Stomach (tissue), 9 donors: ENCODE data around the gene TDRD7. TPM values are rescaled to one million over a fixed set of nuclear protein-coding genes. Genes with fewer than 3 reads are reported as not detected.

ENCODE experiments used
- DNase-seq, 2 donors: peaks; one replicate each; pipeline versions ENCODE4 v3.0.0 to v3.0.0-alpha.2; 2013 to 2019
- H3K27ac ChIP-seq, 5 donors: fragments of 200-600 bp in 4 of 5; sonication (generic) in 4 of 5; one replicate each; pipeline ENCODE4 v1.5.1; 2013 to 2019; ENCODE audit warnings: mild to moderate bottlenecking in 1 of 5, moderate library complexity in 1 of 5
- H3K27me3 ChIP-seq, 3 donors: fragments of 200-600 bp; sonication (generic); one replicate each; pipeline ENCODE4 v1.5.1; 2017 to 2019; ENCODE audit warnings: mixed run types in 1 of 3
- H3K36me3 ChIP-seq, 4 donors: fragments of 200-600 bp; sonication (generic); 1 replicate in 3 of 4; 2 replicates in 1 of 4; pipeline ENCODE4 v1.5.1; 2016 to 2019
- H3K4me1 ChIP-seq, 4 donors: fragments of 200-600 bp; sonication (generic); one replicate each; pipeline ENCODE4 v1.5.1; 2016 to 2019
- H3K4me3 ChIP-seq, 4 donors: fragments of 200-600 bp; sonication (generic) in 3 of 4; one replicate each; pipeline ENCODE4 v1.5.1; 2016 to 2019; ENCODE audit warnings: mild to moderate bottlenecking in 1 of 4
- H3K9me3 ChIP-seq, 4 donors: fragments of 200-600 bp; sonication (generic); one replicate each; pipeline ENCODE4 v1.5.1; 2016 to 2019
- EP300 ChIP-seq: sonication (generic); formaldehyde crosslinking; IDR thresholded peaks from one replicate; pipeline ENCODE4 v1.6.1; 2017; ENCODE audit warnings: antibody characterized with exemption
- POLR2A ChIP-seq, 4 donors: fragments of 450-650 bp; IDR thresholded peaks; one replicate each; pipeline ENCODE4 v1.6.1; 2016; ENCODE audit warnings: antibody characterized with exemption in 4 of 4, control low read depth in 2 of 4, mild to moderate bottlenecking in 1 of 4, moderate library complexity in 1 of 4
- POLR2AphosphoS5 ChIP-seq, 3 donors: sonication (generic); formaldehyde crosslinking; IDR thresholded peaks; one replicate each; pipeline ENCODE4 v1.6.1; 2016; ENCODE audit warnings: antibody characterized with exemption in 3 of 3
- WGBS, 5 donors: extraction: QIAGEN DNeasy Blood & Tissue Kit in 3 of 5; methylation state at CpG; one replicate each; pipeline versions ENCODE4 v1.1.5 to v1.1.7; 2013 to 2018; 5-methylcytosine and 5-hydroxymethylcytosine counted together
- intact Hi-C: fragments of 100-400 bp; cut with DNase I; formaldehyde crosslinking; loops from one replicate; pipeline ENCODE4 v1.15.1; 2023; ENCODE audit warnings: low total_unique reads
- polyA plus RNA-seq, 3 donors: library from polyadenylated mRNA; stranded (reverse); fragments of 200-250 nt; gene quantifications; one replicate each; pipeline ENCODE4 v1.2.3, GENCODE V29; 2013
- total RNA-seq, 5 donors: library from RNA; depleted of rRNA; stranded (reverse); fragments of >200 nt; gene quantifications; one replicate each; pipeline versions ENCODE4 v1.1.0 to v1.2.3, GENCODE V29; 2014 to 2016
- TF ChIP-seq, protein P1 (sequence below), 7 experiments: fragments of 450-650 bp in 4 of 7; fragments of 200-600 bp in 3 of 7; sonication (generic) in 3 of 7; IDR thresholded peaks; one replicate each; pipeline ENCODE4 v1.5.1; 2016 to 2019; ENCODE audit warnings: antibody characterized with exemption in 7 of 7, control low read depth in 2 of 7, mild to moderate bottlenecking in 1 of 7
- donor health status: healthy with polysubstance abuse.
- donor health status: Bipolar disorder and iron deficiency.
- donor health status: healthy.

Gene TDRD7
- total and polyA plus RNA-seq, 8 donors = 4.7 to 20.1 (median 9.1) TPM

DNA sequence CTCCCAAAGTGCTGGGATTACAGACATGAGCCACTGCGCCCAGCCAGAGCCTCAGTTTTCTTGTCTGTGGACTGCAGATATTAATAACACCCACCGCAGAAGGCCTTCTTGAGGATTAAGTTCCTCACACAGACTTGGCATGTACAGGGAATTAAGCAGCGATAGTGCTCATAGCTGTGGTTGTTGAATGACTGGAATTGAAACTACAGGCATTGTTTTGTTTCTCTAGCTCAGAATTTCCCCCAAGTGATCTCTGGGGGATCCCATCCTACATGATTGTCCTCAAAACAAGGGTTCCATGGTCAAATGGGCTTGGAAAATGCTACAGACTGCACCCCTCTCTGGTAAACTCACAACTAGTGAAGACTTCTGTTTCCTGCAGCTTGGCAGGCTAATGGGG lies 44.2 kb upstream of the TDRD7 start:
- DNase-seq = no peak
- WGBS, 5 donors = 79 to 93% (median 86%) methylated on average over 3 of the region's 3 CpGs
- peaks cover 0 to 9% (median 2%) of the 10 kb centered on the region in 4 donors for H3K9me3 ChIP-seq
- H3K4me3 ChIP-seq = no peak overlapping the region
- no peaks in the 10 kb centered on the region for H3K27me3 ChIP-seq
- no peaks in the 10 kb centered on the region for H3K4me1 ChIP-seq
- no peak overlapping the region for H3K27ac ChIP-seq
- no peak for TF ChIP-seq EP300
- no peak for TF ChIP-seq POLR2A (IDR thresholded peaks at IDR 0.05)
- no peak for TF ChIP-seq POLR2AphosphoS5 (IDR thresholded peaks at IDR 0.05)
- TF ChIP-seq, protein P1, sequence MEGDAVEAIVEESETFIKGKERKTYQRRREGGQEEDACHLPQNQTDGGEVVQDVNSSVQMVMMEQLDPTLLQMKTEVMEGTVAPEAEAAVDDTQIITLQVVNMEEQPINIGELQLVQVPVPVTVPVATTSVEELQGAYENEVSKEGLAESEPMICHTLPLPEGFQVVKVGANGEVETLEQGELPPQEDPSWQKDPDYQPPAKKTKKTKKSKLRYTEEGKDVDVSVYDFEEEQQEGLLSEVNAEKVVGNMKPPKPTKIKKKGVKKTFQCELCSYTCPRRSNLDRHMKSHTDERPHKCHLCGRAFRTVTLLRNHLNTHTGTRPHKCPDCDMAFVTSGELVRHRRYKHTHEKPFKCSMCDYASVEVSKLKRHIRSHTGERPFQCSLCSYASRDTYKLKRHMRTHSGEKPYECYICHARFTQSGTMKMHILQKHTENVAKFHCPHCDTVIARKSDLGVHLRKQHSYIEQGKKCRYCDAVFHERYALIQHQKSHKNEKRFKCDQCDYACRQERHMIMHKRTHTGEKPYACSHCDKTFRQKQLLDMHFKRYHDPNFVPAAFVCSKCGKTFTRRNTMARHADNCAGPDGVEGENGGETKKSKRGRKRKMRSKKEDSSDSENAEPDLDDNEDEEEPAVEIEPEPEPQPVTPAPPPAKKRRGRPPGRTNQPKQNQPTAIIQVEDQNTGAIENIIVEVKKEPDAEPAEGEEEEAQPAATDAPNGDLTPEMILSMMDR (IDR thresholded peaks at IDR 0.05) = no peak
- H3K36me3 ChIP-seq = peaks cover 0 to 78% (median 40%) of the 10 kb centered on the region in 4 donors
- intact Hi-C loops = no loop called here

DNA sequence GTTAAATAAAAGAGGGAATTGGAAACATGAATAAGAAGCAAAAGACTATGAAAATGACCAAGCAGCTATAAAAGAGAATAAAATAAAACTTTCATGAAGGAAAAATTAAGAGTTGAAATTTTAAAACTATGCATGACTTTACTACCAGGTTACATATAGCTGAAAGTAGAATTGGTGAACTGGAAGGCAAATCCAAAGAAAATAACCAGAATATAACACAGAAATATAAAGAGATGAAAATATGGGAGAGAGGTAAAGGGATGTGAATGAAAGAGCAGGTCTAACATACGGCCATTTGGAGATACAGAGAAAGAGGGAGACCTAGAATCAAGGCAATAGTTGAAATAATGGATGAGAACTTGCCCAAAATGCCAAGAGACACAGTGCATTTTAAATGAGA lies 42.9 kb upstream of the TDRD7 start:
- no peak overlapping the region for H3K4me3 ChIP-seq
- peaks cover 0 to 84% (median 46%) of the 10 kb centered on the region in 4 donors for H3K36me3 ChIP-seq
- H3K27me3 ChIP-seq = no peaks in the 10 kb centered on the region
- 77 to 98% (median 90%) methylated on average over 1 of the region's 1 CpG for WGBS, 5 donors
- H3K27ac ChIP-seq = no peak overlapping the region
- intact Hi-C loops = no loop called here
- H3K4me1 ChIP-seq = no peaks in the 10 kb centered on the region
- peaks cover 0 to 9% (median 2%) of the 10 kb centered on the region in 4 donors for H3K9me3 ChIP-seq
- TF ChIP-seq POLR2A (IDR thresholded peaks at IDR 0.05) = no peak
- TF ChIP-seq POLR2AphosphoS5 (IDR thresholded peaks at IDR 0.05) = no peak
- TF ChIP-seq, protein P1 (IDR thresholded peaks at IDR 0.05) = no peak
- no peak for TF ChIP-seq EP300
- no peak for DNase-seq

DNA sequence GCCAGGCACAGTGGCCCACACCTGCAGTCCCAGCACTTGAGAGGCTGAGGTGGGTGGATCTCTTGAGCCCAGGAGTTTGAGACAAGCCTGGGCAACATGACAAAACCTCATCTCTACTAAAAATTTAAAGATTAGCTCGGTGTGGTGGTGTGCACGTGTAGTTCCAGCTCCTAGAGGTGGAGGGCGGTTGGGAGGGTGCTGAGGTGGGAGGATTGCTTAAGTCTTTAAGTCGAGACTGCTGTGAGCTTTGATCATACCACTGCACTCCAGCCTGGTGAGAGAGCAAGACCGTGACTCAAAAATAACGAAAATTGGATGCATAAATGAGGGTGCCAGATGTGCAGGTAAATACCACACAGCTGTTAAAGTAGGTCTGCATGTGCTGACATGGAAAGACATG lies 39.3 kb upstream of the TDRD7 start:
- peaks cover 0 to 9% (median 2%) of the 10 kb centered on the region in 4 donors for H3K9me3 ChIP-seq
- WGBS, 5 donors = 58 to 83% (median 72%) methylated on average over 6 of the region's 6 CpGs
- peaks cover 0 to 84% (median 56%) of the 10 kb centered on the region in 4 donors for H3K36me3 ChIP-seq
- H3K27ac ChIP-seq = no peak overlapping the region
- no peaks in the 10 kb centered on the region for H3K4me1 ChIP-seq
- TF ChIP-seq EP300 = no peak
- no peak for TF ChIP-seq POLR2AphosphoS5 (IDR thresholded peaks at IDR 0.05)
- no peak for TF ChIP-seq POLR2A (IDR thresholded peaks at IDR 0.05)
- TF ChIP-seq, protein P1 (IDR thresholded peaks at IDR 0.05) = no peak
- H3K4me3 ChIP-seq = no peak overlapping the region
- H3K27me3 ChIP-seq = no peaks in the 10 kb centered on the region
- intact Hi-C loops = no loop called here
- DNase-seq = no peak

DNA sequence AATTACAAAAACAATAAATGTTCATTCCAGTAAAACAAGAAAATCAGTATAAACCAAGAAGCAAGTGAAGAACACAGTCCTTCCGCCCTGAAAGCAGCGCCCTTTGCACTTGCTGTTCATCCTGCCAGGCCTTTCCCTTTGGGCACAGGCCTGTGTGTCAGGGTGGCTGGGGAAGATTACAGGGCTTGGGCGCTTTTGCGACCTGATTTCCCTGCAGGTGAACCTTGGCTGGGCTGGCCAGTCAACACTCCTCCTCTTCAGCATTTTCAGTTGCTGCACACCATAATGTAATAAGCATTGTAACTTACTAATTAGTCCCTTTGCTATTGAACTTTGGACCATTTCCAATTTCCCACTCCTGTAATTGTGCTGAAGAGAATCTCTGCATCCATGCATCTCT lies 38.6 kb upstream of the TDRD7 start:
- peaks cover 0 to 9% (median 2%) of the 10 kb centered on the region in 4 donors for H3K9me3 ChIP-seq
- intact Hi-C loops = no loop called here
- H3K4me3 ChIP-seq = no peak overlapping the region
- no peak overlapping the region for H3K27ac ChIP-seq
- peaks cover 0 to 79% (median 57%) of the 10 kb centered on the region in 4 donors for H3K36me3 ChIP-seq
- DNase-seq = no peak
- no peaks in the 10 kb centered on the region for H3K4me1 ChIP-seq
- WGBS, 5 donors = 79 to 95% (median 93%) methylated on average over 4 of the region's 4 CpGs
- TF ChIP-seq POLR2AphosphoS5 (IDR thresholded peaks at IDR 0.05) = no peak
- TF ChIP-seq POLR2A (IDR thresholded peaks at IDR 0.05) = no peak
- TF ChIP-seq, protein P1 (IDR thresholded peaks at IDR 0.05) = no peak
- no peak for TF ChIP-seq EP300
- H3K27me3 ChIP-seq = no peaks in the 10 kb centered on the region
